Measurements from ENCODE around the gene WDR37.

WDR37 gene

GRCh38 chr10:1128649-1129048, 72.5 kb downstream of the WDR37 start:
- no peak for DNase-seq
- no peak overlapping the region for H3K4me2 ChIP-seq (ENCODE audit: low read length, poor library complexity, severe bottlenecking)
- no peaks in the 10 kb centered on the region for H3K4me1 ChIP-seq (ENCODE audit: control insufficient read depth, insufficient read depth, low read depth, low read length)
- no peak overlapping the region for H4K91ac ChIP-seq (ENCODE audit: low read length)
- no peak overlapping the region for H2BK15ac ChIP-seq (ENCODE audit: low read depth, poor library complexity, severe bottlenecking)
- H3K4me3 ChIP-seq (ENCODE audit: insufficient read depth in 1 of 2, low read depth in 1 of 2, low read length in 2 of 2), result no peak overlapping the region
- H3K36me3 ChIP-seq (ENCODE audit: control insufficient read depth in 1 of 2, insufficient read depth in 2 of 2, low read depth in 1 of 2, low read length in 2 of 2), result peaks cover 64 to 88% of the 10 kb centered on the region in 2 experiments
- no peaks in the 10 kb centered on the region for H3K9me3 ChIP-seq (ENCODE audit: control insufficient read depth, low read length)
- H2BK12ac ChIP-seq (ENCODE audit: low read length in 2 of 2), result no peak overlapping the region
- H3K9ac ChIP-seq (ENCODE audit: low read length), result no peak overlapping the region
- no peak overlapping the region for H2BK5ac ChIP-seq (ENCODE audit: low read depth, low read length, poor library complexity, severe bottlenecking)
- no peak overlapping the region for H3K27ac ChIP-seq (ENCODE audit: low read length, poor library complexity, severe bottlenecking)
- H3K18ac ChIP-seq (ENCODE audit: low read depth in 1 of 2, low read length in 2 of 2), result no peak overlapping the region
- H2AFZ ChIP-seq (ENCODE audit: low read depth, low read length), result no peak overlapping the region
- no peak overlapping the region for H3K23ac ChIP-seq (ENCODE audit: low read length in 2 of 2)
- no peak overlapping the region for H3K14ac ChIP-seq (ENCODE audit: low read length in 2 of 2)
- 98% methylated on average over 21 of the region's 21 CpGs for WGBS
- H4K8ac ChIP-seq (ENCODE audit: low read length), result no peak overlapping the region
- no peak overlapping the region for H2AK5ac ChIP-seq (ENCODE audit: low read length, severe bottlenecking)
- peaks cover 33% of the 10 kb centered on the region for H3K79me1 ChIP-seq (replicated peaks; ENCODE audit: low read length, poor library complexity, severe bottlenecking)
- no peak overlapping the region for H3K4ac ChIP-seq (ENCODE audit: low read depth in 1 of 2, low read length in 2 of 2)
- no peak overlapping the region for H2BK120ac ChIP-seq (ENCODE audit: low read depth, low read length)
- no peaks in the 10 kb centered on the region for H3K27me3 ChIP-seq (ENCODE audit: control insufficient read depth in 1 of 2, insufficient read depth in 1 of 2, low read length in 2 of 2)

DNA sequence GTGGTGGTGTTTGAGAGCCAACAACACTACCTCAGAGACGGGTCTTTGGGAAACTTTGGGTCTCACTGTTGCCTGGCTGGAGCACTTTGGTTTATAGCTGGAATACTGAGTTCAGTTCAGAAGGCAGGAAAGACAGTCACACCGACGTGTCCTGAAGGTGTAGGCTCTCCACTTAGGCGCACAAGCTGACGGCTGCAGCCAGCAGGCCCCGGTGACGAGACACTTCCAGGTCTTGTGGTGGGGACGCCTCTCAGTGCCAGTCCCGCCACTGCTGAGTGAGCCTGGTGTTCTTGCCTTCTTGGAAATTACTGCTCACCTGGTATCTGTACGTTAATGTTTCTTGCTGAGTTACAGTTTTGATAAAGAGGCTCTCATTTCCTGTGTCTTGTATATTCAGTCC, 74.0 kb downstream of the WDR37 start:
- no peak overlapping the region for H3K23ac ChIP-seq (ENCODE audit: low read length in 2 of 2)
- H3K18ac ChIP-seq (ENCODE audit: low read depth in 1 of 2, low read length in 2 of 2), result no peak overlapping the region
- no peak overlapping the region for H3K9ac ChIP-seq (ENCODE audit: low read length)
- H4K91ac ChIP-seq (ENCODE audit: low read length), result no peak overlapping the region
- DNase-seq, result no peak
- H2BK120ac ChIP-seq (ENCODE audit: low read depth, low read length), result no peak overlapping the region
- H2AFZ ChIP-seq (ENCODE audit: low read depth, low read length), result no peak overlapping the region
- 97% methylated on average over 10 of the region's 10 CpGs for WGBS
- H2BK5ac ChIP-seq (ENCODE audit: low read depth, low read length, poor library complexity, severe bottlenecking), result no peak overlapping the region
- H3K4me1 ChIP-seq (ENCODE audit: control insufficient read depth, insufficient read depth, low read depth, low read length), result no peaks in the 10 kb centered on the region
- no peak overlapping the region for H3K27ac ChIP-seq (ENCODE audit: low read length, poor library complexity, severe bottlenecking)
- H3K4me2 ChIP-seq (ENCODE audit: low read length, poor library complexity, severe bottlenecking), result no peak overlapping the region
- H3K4me3 ChIP-seq (ENCODE audit: insufficient read depth in 1 of 2, low read depth in 1 of 2, low read length in 2 of 2), result no peak overlapping the region
- no peaks in the 10 kb centered on the region for H3K9me3 ChIP-seq (ENCODE audit: control insufficient read depth, low read length)
- no peaks in the 10 kb centered on the region for H3K27me3 ChIP-seq (ENCODE audit: control insufficient read depth in 1 of 2, insufficient read depth in 1 of 2, low read length in 2 of 2)
- H4K8ac ChIP-seq (ENCODE audit: low read length), result no peak overlapping the region
- no peak overlapping the region for H3K14ac ChIP-seq (ENCODE audit: low read length in 2 of 2)
- no peak overlapping the region for H2AK5ac ChIP-seq (ENCODE audit: low read length, severe bottlenecking)
- no peak overlapping the region for H2BK12ac ChIP-seq (ENCODE audit: low read length in 2 of 2)
- H3K36me3 ChIP-seq (ENCODE audit: control insufficient read depth in 1 of 2, insufficient read depth in 2 of 2, low read depth in 1 of 2, low read length in 2 of 2), result peaks cover 50 to 75% of the 10 kb centered on the region in 2 experiments
- no peak overlapping the region for H3K4ac ChIP-seq (ENCODE audit: low read depth in 1 of 2, low read length in 2 of 2)
- H2BK15ac ChIP-seq (ENCODE audit: low read depth, poor library complexity, severe bottlenecking), result no peak overlapping the region
- H3K79me1 ChIP-seq (replicated peaks; ENCODE audit: low read length, poor library complexity, severe bottlenecking), result peaks cover 24% of the 10 kb centered on the region

DNA sequence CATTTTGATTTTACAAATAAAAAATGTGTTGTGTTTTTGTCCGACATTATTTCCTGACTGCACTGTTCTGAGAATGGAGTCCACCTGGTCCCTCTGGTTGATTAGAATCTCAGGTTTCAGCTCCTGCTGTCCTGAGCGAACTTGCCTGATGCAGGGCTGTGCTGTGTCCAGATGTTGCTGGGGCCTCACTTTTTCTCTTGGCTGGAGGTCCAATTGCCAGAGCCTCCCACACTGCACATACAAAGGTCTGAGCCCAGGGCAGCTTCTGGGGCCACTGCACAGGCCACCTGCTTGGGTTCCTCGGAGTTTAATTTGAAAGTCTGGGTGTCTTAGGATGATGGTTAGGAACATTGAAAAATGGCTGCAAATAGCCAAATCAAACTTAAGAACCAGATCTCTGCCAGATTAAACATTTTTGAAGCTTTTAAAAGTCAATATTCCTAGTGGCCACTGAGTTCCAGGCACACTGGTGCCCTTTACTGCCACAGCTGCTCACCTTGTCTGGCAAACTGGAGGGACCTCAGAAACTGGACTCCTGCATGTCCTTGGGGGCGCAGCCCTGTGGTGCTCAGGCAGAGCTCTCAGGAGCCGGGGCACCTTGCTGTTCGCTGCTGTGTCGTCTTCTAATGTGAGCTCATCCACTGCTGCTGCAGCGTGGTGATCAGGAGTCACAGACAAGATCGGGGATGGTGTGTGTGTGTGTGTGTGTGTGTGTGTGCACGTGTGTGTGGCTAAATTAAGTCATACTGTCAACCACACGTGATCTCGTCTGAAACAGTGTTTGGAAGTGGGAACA, 75.0 kb downstream of the WDR37 start:
- Histone ChIP-seq H3K18ac (ENCODE audit: low read depth in 1 of 2, low read length in 2 of 2) (no peak overlapping the region), H3K9ac (ENCODE audit: low read length) (no peak overlapping the region), H2BK5ac (ENCODE audit: low read depth, low read length, poor library complexity, severe bottlenecking) (no peak overlapping the region), H2AFZ (ENCODE audit: low read depth, low read length) (no peak overlapping the region), H3K23ac (ENCODE audit: low read length in 2 of 2) (no peak overlapping the region), H3K27me3 (ENCODE audit: control insufficient read depth in 1 of 2, insufficient read depth in 1 of 2, low read length in 2 of 2) (no peaks in the 10 kb centered on the region), H4K8ac (ENCODE audit: low read length) (no peak overlapping the region), H2BK12ac (ENCODE audit: low read length in 2 of 2) (no peak overlapping the region), H3K9me3 (ENCODE audit: control insufficient read depth, low read length) (no peaks in the 10 kb centered on the region), H3K14ac (ENCODE audit: low read length in 2 of 2) (no peak overlapping the region), H3K4me3 (ENCODE audit: insufficient read depth in 1 of 2, low read depth in 1 of 2, low read length in 2 of 2) (no peak overlapping the region), H3K79me1 (replicated peaks; ENCODE audit: low read length, poor library complexity, severe bottlenecking) (peaks cover 23% of the 10 kb centered on the region), H3K36me3 (ENCODE audit: control insufficient read depth in 1 of 2, insufficient read depth in 2 of 2, low read depth in 1 of 2, low read length in 2 of 2) (peaks cover 42 to 67% of the 10 kb centered on the region in 2 experiments), H3K4ac (ENCODE audit: low read depth in 1 of 2, low read length in 2 of 2) (no peak overlapping the region), H2AK5ac (ENCODE audit: low read length, severe bottlenecking) (no peak overlapping the region), H2BK15ac (ENCODE audit: low read depth, poor library complexity, severe bottlenecking) (no peak overlapping the region), H3K4me2 (ENCODE audit: low read length, poor library complexity, severe bottlenecking) (no peak overlapping the region), H4K91ac (ENCODE audit: low read length) (no peak overlapping the region), H3K4me1 (ENCODE audit: control insufficient read depth, insufficient read depth, low read depth, low read length) (no peaks in the 10 kb centered on the region), H3K27ac (ENCODE audit: low read length, poor library complexity, severe bottlenecking) (no peak overlapping the region), H2BK120ac (ENCODE audit: low read depth, low read length) (no peak overlapping the region)
- no peak for DNase-seq
- WGBS, result 97% methylated on average over 11 of the region's 12 CpGs

DNA sequence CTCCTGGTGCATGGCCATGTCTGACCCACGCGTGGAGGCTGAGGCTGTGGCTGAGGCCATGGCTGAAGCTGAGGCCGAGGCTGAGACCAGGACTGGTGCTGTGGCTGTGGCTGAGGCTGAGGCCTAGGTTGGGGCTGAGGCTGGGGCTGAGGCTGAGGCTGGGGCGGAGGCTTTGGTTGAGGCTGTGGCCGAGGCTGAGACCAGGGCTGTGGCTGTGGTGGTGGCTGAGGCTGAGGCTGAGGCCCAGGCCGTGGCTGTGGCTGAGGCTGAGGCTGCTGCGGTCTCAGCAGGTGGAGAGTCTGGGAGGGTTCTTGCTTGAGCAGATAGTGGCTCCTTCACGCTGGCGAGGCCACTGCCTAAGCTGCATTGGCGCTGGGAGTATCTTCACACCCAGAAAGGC, 76.4 kb downstream of the WDR37 start:
- H3K18ac ChIP-seq (ENCODE audit: low read depth in 1 of 2, low read length in 2 of 2), result no peak overlapping the region
- H3K27ac ChIP-seq (ENCODE audit: low read length, poor library complexity, severe bottlenecking), result no peak overlapping the region
- no peak overlapping the region for H2BK120ac ChIP-seq (ENCODE audit: low read depth, low read length)
- no peak overlapping the region for H3K4ac ChIP-seq (ENCODE audit: low read depth in 1 of 2, low read length in 2 of 2)
- H2BK15ac ChIP-seq (ENCODE audit: low read depth, poor library complexity, severe bottlenecking), result no peak overlapping the region
- H3K27me3 ChIP-seq (ENCODE audit: control insufficient read depth in 1 of 2, insufficient read depth in 1 of 2, low read length in 2 of 2), result no peaks in the 10 kb centered on the region
- no peak overlapping the region for H2BK12ac ChIP-seq (ENCODE audit: low read length in 2 of 2)
- no peaks in the 10 kb centered on the region for H3K9me3 ChIP-seq (ENCODE audit: control insufficient read depth, low read length)
- H3K4me3 ChIP-seq (ENCODE audit: insufficient read depth in 1 of 2, low read depth in 1 of 2, low read length in 2 of 2), result no peak overlapping the region
- H3K79me1 ChIP-seq (replicated peaks; ENCODE audit: low read length, poor library complexity, severe bottlenecking), result peaks cover 17% of the 10 kb centered on the region
- no peak overlapping the region for H2BK5ac ChIP-seq (ENCODE audit: low read depth, low read length, poor library complexity, severe bottlenecking)
- H3K4me1 ChIP-seq (ENCODE audit: control insufficient read depth, insufficient read depth, low read depth, low read length), result peaks cover 1% of the 10 kb centered on the region
- H3K9ac ChIP-seq (ENCODE audit: low read length), result no peak overlapping the region
- WGBS, result 96% methylated on average over 8 of the region's 10 CpGs
- no peak overlapping the region for H2AK5ac ChIP-seq (ENCODE audit: low read length, severe bottlenecking)
- no peak for DNase-seq
- no peak overlapping the region for H4K8ac ChIP-seq (ENCODE audit: low read length)
- H3K23ac ChIP-seq (ENCODE audit: low read length in 2 of 2), result no peak overlapping the region
- H3K14ac ChIP-seq (ENCODE audit: low read length in 2 of 2), result peak overlapping the region in 1 of 2 experiments; percentile 58
- no peak overlapping the region for H2AFZ ChIP-seq (ENCODE audit: low read depth, low read length)
- H4K91ac ChIP-seq (ENCODE audit: low read length), result no peak overlapping the region
- peaks cover 35 to 54% of the 10 kb centered on the region in 2 experiments for H3K36me3 ChIP-seq (ENCODE audit: control insufficient read depth in 1 of 2, insufficient read depth in 2 of 2, low read depth in 1 of 2, low read length in 2 of 2)
- H3K4me2 ChIP-seq (ENCODE audit: low read length, poor library complexity, severe bottlenecking), result no peak overlapping the region

Measured in mesenchymal stem cell (in vitro differentiated cells and primary cell).